ENCODE measurements around the gene ELF3.
"Not testable (repeated sequence)": the region's sequence is repeated elsewhere in the genome, so short reads cannot be mapped to it uniquely, and the experiment has no call there.

Gene ELF3

GRCh38 chr1:202049129-202049528 lies 38.7 kb downstream of the ELF3 start:
- H3K4me3 ChIP-seq (ENCODE audit: low read depth, low read length) = no peak overlapping the region
- no peak for TF ChIP-seq CTCF (IDR thresholded peaks at IDR 0.05; ENCODE audit: borderline replicate concordance, insufficient read depth, low read depth, low read length)

- no peak for TF ChIP-seq CTCF (IDR thresholded peaks at IDR 0.05; ENCODE audit: borderline replicate concordance, insufficient read depth, low read depth, low read length)
- H3K4me3 ChIP-seq (ENCODE audit: low read depth, low read length) = no peak overlapping the region
Measured at GRCh38 chr1:202054094-202054493, 43.7 kb downstream of the ELF3 start.

GRCh38 chr1:202054673-202055072 lies 44.3 kb downstream of the ELF3 start:
- not testable (repeated sequence) for H3K4me3 ChIP-seq (ENCODE audit: low read depth, low read length)

- no peak overlapping the region for H3K4me3 ChIP-seq (ENCODE audit: low read depth, low read length)
Measured at GRCh38 chr1:202056644-202057334, 46.4 kb downstream of the ELF3 start.

GRCh38 chr1:202057335-202057704 lies 46.9 kb downstream of the ELF3 start:
- H3K4me3 ChIP-seq (ENCODE audit: low read depth, low read length) = not testable (repeated sequence)

More at GRCh38 chr1:202056644-202057334, 46.4 kb downstream of the ELF3 start:
- TF ChIP-seq CTCF (IDR thresholded peaks at IDR 0.05; ENCODE audit: borderline replicate concordance, insufficient read depth, low read depth, low read length) = no peak

GRCh38 chr1:202058001-202058908 lies 47.9 kb downstream of the ELF3 start:
- TF ChIP-seq CTCF (IDR thresholded peaks at IDR 0.05; ENCODE audit: borderline replicate concordance, insufficient read depth, low read depth, low read length) = no peak
- no peak overlapping the region for H3K4me3 ChIP-seq (ENCODE audit: low read depth, low read length)

- H3K4me3 ChIP-seq (ENCODE audit: low read depth, low read length) = no peak overlapping the region
- no peak for TF ChIP-seq CTCF (IDR thresholded peaks at IDR 0.05; ENCODE audit: borderline replicate concordance, insufficient read depth, low read depth, low read length)
Measured at GRCh38 chr1:202061055-202061454, 50.7 kb downstream of the ELF3 start.

GRCh38 chr1:202061787-202062186 lies 51.4 kb downstream of the ELF3 start:
- H3K4me3 ChIP-seq (ENCODE audit: low read depth, low read length) = not testable (repeated sequence)

GRCh38 chr1:202062636-202063035 lies 52.2 kb downstream of the ELF3 start:
- not testable (repeated sequence) for H3K4me3 ChIP-seq (ENCODE audit: low read depth, low read length)
